ENCODE data around the gene JPH3.

The JPH3 gene

GRCh38 chr16:87665193-87665592 is 62.9 kb downstream of the JPH3 start:
- no peak overlapping the region for H3K27ac Mint-ChIP-seq
- no peak overlapping the region for H3K4me3 Mint-ChIP-seq
- peaks cover 33% of the 10 kb centered on the region for H3K27me3 Mint-ChIP-seq (ENCODE audit: low read depth)
- no peak for TF ChIP-seq CTCF (IDR thresholded peaks at IDR 0.05; ENCODE audit: unreplicated experiment in 3 of 3)
- H3K9me3 Mint-ChIP-seq, result no peaks in the 10 kb centered on the region
- H3K36me3 Mint-ChIP-seq (ENCODE audit: low read depth), result no peaks in the 10 kb centered on the region
- H3K4me1 Mint-ChIP-seq, result no peaks in the 10 kb centered on the region

- Mint-ChIP-seq H3K27ac (no peak overlapping the region), H3K9me3 (no peaks in the 10 kb centered on the region), H3K27me3 (ENCODE audit: low read depth) (peaks cover 22% of the 10 kb centered on the region), H3K36me3 (ENCODE audit: low read depth) (no peaks in the 10 kb centered on the region), H3K4me3 (no peak overlapping the region), H3K4me1 (no peaks in the 10 kb centered on the region)
- TF ChIP-seq CTCF (IDR thresholded peaks at IDR 0.05; ENCODE audit: unreplicated experiment in 3 of 3), result no peak
Observed at GRCh38 chr16:87666919-87667318, 64.6 kb downstream of the JPH3 start.

- Mint-ChIP-seq H3K27ac (no peak overlapping the region), H3K4me3 (no peak overlapping the region), H3K36me3 (ENCODE audit: low read depth) (no peaks in the 10 kb centered on the region), H3K27me3 (ENCODE audit: low read depth) (peaks cover 22% of the 10 kb centered on the region), H3K4me1 (no peaks in the 10 kb centered on the region), H3K9me3 (no peaks in the 10 kb centered on the region)
- no peak for TF ChIP-seq CTCF (IDR thresholded peaks at IDR 0.05; ENCODE audit: unreplicated experiment in 3 of 3)
Observed at GRCh38 chr16:87667443-87667842, 65.1 kb downstream of the JPH3 start.

GRCh38 chr16:87667946-87668345 is 65.6 kb downstream of the JPH3 start:
- no peak for TF ChIP-seq CTCF (IDR thresholded peaks at IDR 0.05; ENCODE audit: unreplicated experiment in 3 of 3)
- Mint-ChIP-seq H3K27me3 (ENCODE audit: low read depth) (peaks cover 19% of the 10 kb centered on the region), H3K36me3 (ENCODE audit: low read depth) (no peaks in the 10 kb centered on the region), H3K27ac (no peak overlapping the region), H3K4me1 (no peaks in the 10 kb centered on the region), H3K9me3 (no peaks in the 10 kb centered on the region), H3K4me3 (no peak overlapping the region)

GRCh38 chr16:87669672-87670071 is 67.4 kb downstream of the JPH3 start:
- Mint-ChIP-seq H3K27ac (no peak overlapping the region), H3K27me3 (ENCODE audit: low read depth) (peaks cover 9% of the 10 kb centered on the region), H3K4me1 (no peaks in the 10 kb centered on the region), H3K36me3 (ENCODE audit: low read depth) (no peaks in the 10 kb centered on the region), H3K4me3 (no peak overlapping the region), H3K9me3 (no peaks in the 10 kb centered on the region)
- no peak for TF ChIP-seq CTCF (IDR thresholded peaks at IDR 0.05; ENCODE audit: unreplicated experiment in 3 of 3)

GRCh38 chr16:87671221-87671620 is 68.9 kb downstream of the JPH3 start:
- H3K36me3 Mint-ChIP-seq (ENCODE audit: low read depth), result no peaks in the 10 kb centered on the region

More at GRCh38 chr16:87671221-87671620, 68.9 kb downstream of the JPH3 start:
- no peak for TF ChIP-seq CTCF (IDR thresholded peaks at IDR 0.05; ENCODE audit: unreplicated experiment in 3 of 3)
- Mint-ChIP-seq H3K9me3 (peaks cover 2% of the 10 kb centered on the region), H3K27me3 (ENCODE audit: low read depth) (peaks cover 14% of the 10 kb centered on the region), H3K4me3 (no peak overlapping the region), H3K27ac (no peak overlapping the region), H3K4me1 (no peaks in the 10 kb centered on the region)
